Stimulated activated memory B cell treated with anti-CD40 and anti-IgM and Interleukin-4, amounts not matched to agents 10 μg/mL and 1 μg/mL and 100 μg/mL, for 72 hours (primary cell): ENCODE results near the gene UBE2H.
"Not testable (repeated sequence)": the region's sequence is repeated elsewhere in the genome, so short reads cannot be mapped to it uniquely, and the experiment has no call there.

Experiments used
- ATAC-seq: fragments of 150-1000 bp; cut with Tn5 transposase; 2 replicates; pipeline ENCODE4 v1.10.0; 2021
- H3K27ac Mint-ChIP-seq: one replicate; pipeline ENCODE4 v1.8.0; 2022; ENCODE audit warnings: mild to moderate bottlenecking, mixed read lengths
- H3K27me3 Mint-ChIP-seq: one replicate; pipeline ENCODE4 v1.8.0; 2022; ENCODE audit warnings: mixed read lengths
- H3K36me3 Mint-ChIP-seq: one replicate; pipeline ENCODE4 v1.8.0; 2022; ENCODE audit warnings: mixed read lengths
- H3K4me1 Mint-ChIP-seq: one replicate; pipeline ENCODE4 v1.8.0; 2022; ENCODE audit warnings: mixed read lengths
- H3K4me3 Mint-ChIP-seq: one replicate; pipeline ENCODE4 v1.8.0; 2022; ENCODE audit warnings: mild to moderate bottlenecking, moderate library complexity, mixed read lengths
- H3K9me3 Mint-ChIP-seq: one replicate; pipeline ENCODE4 v1.8.0; 2022; ENCODE audit warnings: mixed read lengths

Gene UBE2H

GRCh38 chr7:129903935-129904334, 48.8 kb downstream of the UBE2H start:
- H3K27ac Mint-ChIP-seq, result peak overlapping the region; percentile 31
- peak; percentile 96 for ATAC-seq
- H3K27me3 Mint-ChIP-seq, result no peaks in the 10 kb centered on the region
- H3K9me3 Mint-ChIP-seq, result peaks cover 2% of the 10 kb centered on the region
- H3K4me3 Mint-ChIP-seq, result no peak overlapping the region
- H3K36me3 Mint-ChIP-seq, result peaks cover 45% of the 10 kb centered on the region
- peaks cover 61% of the 10 kb centered on the region for H3K4me1 Mint-ChIP-seq

- peaks cover 2% of the 10 kb centered on the region for H3K9me3 Mint-ChIP-seq
- H3K4me3 Mint-ChIP-seq, result no peak overlapping the region
- H3K4me1 Mint-ChIP-seq, result peaks cover 59% of the 10 kb centered on the region
- peaks cover 39% of the 10 kb centered on the region for H3K36me3 Mint-ChIP-seq
- no peak for ATAC-seq
- no peaks in the 10 kb centered on the region for H3K27me3 Mint-ChIP-seq
- H3K27ac Mint-ChIP-seq, result no peak overlapping the region
Measured at GRCh38 chr7:129902788-129903422, 49.9 kb downstream of the UBE2H start.

- no peak overlapping the region for H3K4me3 Mint-ChIP-seq
Measured at GRCh38 chr7:129898502-129899160, 54.1 kb downstream of the UBE2H start.

GRCh38 chr7:129898007-129898406, 54.8 kb downstream of the UBE2H start:
- Mint-ChIP-seq H3K9me3 (no peaks in the 10 kb centered on the region), H3K4me3 (no peak overlapping the region), H3K36me3 (peaks cover 13% of the 10 kb centered on the region), H3K27ac (no peak overlapping the region), H3K4me1 (peaks cover 37% of the 10 kb centered on the region), H3K27me3 (no peaks in the 10 kb centered on the region)
- no peak for ATAC-seq

More at GRCh38 chr7:129898502-129899160, 54.1 kb downstream of the UBE2H start:
- Mint-ChIP-seq H3K36me3 (peaks cover 13% of the 10 kb centered on the region), H3K27ac (no peak overlapping the region), H3K9me3 (no peaks in the 10 kb centered on the region), H3K4me1 (peaks cover 34% of the 10 kb centered on the region), H3K27me3 (no peaks in the 10 kb centered on the region)
- no peak for ATAC-seq

GRCh38 chr7:129896568-129897382, 56.0 kb downstream of the UBE2H start:
- Mint-ChIP-seq H3K4me1 (peaks cover 36% of the 10 kb centered on the region), H3K4me3 (no peak overlapping the region), H3K27me3 (no peaks in the 10 kb centered on the region), H3K36me3 (peaks cover 13% of the 10 kb centered on the region), H3K27ac (no peak overlapping the region), H3K9me3 (no peaks in the 10 kb centered on the region)
- ATAC-seq, result no peak

GRCh38 chr7:129894184-129894583, 58.6 kb downstream of the UBE2H start:
- H3K36me3 Mint-ChIP-seq, ATAC-seq, H3K27ac Mint-ChIP-seq: not testable (repeated sequence)

GRCh38 chr7:129890090-129890489, 62.7 kb downstream of the UBE2H start:
- H3K9me3 Mint-ChIP-seq, result no peaks in the 10 kb centered on the region
- no peak for ATAC-seq
- peaks cover 10% of the 10 kb centered on the region for H3K4me1 Mint-ChIP-seq
- no peak overlapping the region for H3K4me3 Mint-ChIP-seq
- no peaks in the 10 kb centered on the region for H3K27me3 Mint-ChIP-seq
- H3K36me3 Mint-ChIP-seq, result no peaks in the 10 kb centered on the region
- no peak overlapping the region for H3K27ac Mint-ChIP-seq

More at GRCh38 chr7:129894184-129894583, 58.6 kb downstream of the UBE2H start:
- peaks cover 28% of the 10 kb centered on the region for H3K4me1 Mint-ChIP-seq
- H3K9me3 Mint-ChIP-seq, H3K4me3 Mint-ChIP-seq, H3K27me3 Mint-ChIP-seq: not testable (repeated sequence)

- no peak overlapping the region for H3K27ac Mint-ChIP-seq
- no peaks in the 10 kb centered on the region for H3K27me3 Mint-ChIP-seq
- no peaks in the 10 kb centered on the region for H3K36me3 Mint-ChIP-seq
- peaks cover 6% of the 10 kb centered on the region for H3K4me1 Mint-ChIP-seq
- ATAC-seq, result no peak
- H3K4me3 Mint-ChIP-seq, result no peak overlapping the region
- no peaks in the 10 kb centered on the region for H3K9me3 Mint-ChIP-seq
Measured at GRCh38 chr7:129889133-129889844, 63.5 kb downstream of the UBE2H start.

GRCh38 chr7:129887865-129888264, 64.9 kb downstream of the UBE2H start:
- no peak overlapping the region for H3K27ac Mint-ChIP-seq

GRCh38 chr7:129886818-129887186, 66.0 kb downstream of the UBE2H start:
- H3K9me3 Mint-ChIP-seq, result no peaks in the 10 kb centered on the region
- no peak overlapping the region for H3K27ac Mint-ChIP-seq
- no peak overlapping the region for H3K4me3 Mint-ChIP-seq
- no peak for ATAC-seq
- H3K36me3 Mint-ChIP-seq, result no peaks in the 10 kb centered on the region
- no peaks in the 10 kb centered on the region for H3K27me3 Mint-ChIP-seq
- no peaks in the 10 kb centered on the region for H3K4me1 Mint-ChIP-seq

More at GRCh38 chr7:129887865-129888264, 64.9 kb downstream of the UBE2H start:
- ATAC-seq, result no peak
- no peak overlapping the region for H3K4me3 Mint-ChIP-seq
- no peaks in the 10 kb centered on the region for H3K27me3 Mint-ChIP-seq
- H3K4me1 Mint-ChIP-seq, result no peaks in the 10 kb centered on the region
- H3K36me3 Mint-ChIP-seq, result no peaks in the 10 kb centered on the region
- no peaks in the 10 kb centered on the region for H3K9me3 Mint-ChIP-seq

GRCh38 chr7:129886167-129886817, 66.5 kb downstream of the UBE2H start:
- no peak overlapping the region for H3K4me3 Mint-ChIP-seq
- H3K9me3 Mint-ChIP-seq, result no peaks in the 10 kb centered on the region
- ATAC-seq, result no peak
- H3K4me1 Mint-ChIP-seq, result no peaks in the 10 kb centered on the region
- no peaks in the 10 kb centered on the region for H3K36me3 Mint-ChIP-seq
- H3K27me3 Mint-ChIP-seq, result no peaks in the 10 kb centered on the region
- H3K27ac Mint-ChIP-seq, result no peak overlapping the region

GRCh38 chr7:129884495-129884894, 68.3 kb downstream of the UBE2H start:
- Mint-ChIP-seq H3K27me3 (no peaks in the 10 kb centered on the region), H3K4me1 (no peaks in the 10 kb centered on the region), H3K36me3 (peaks cover 6% of the 10 kb centered on the region), H3K4me3 (no peak overlapping the region), H3K27ac (no peak overlapping the region), H3K9me3 (no peaks in the 10 kb centered on the region)
- ATAC-seq, result no peak

- no peaks in the 10 kb centered on the region for H3K4me1 Mint-ChIP-seq
- peaks cover 18% of the 10 kb centered on the region for H3K36me3 Mint-ChIP-seq
- no peaks in the 10 kb centered on the region for H3K27me3 Mint-ChIP-seq
- ATAC-seq, result no peak
- no peak overlapping the region for H3K27ac Mint-ChIP-seq
- H3K4me3 Mint-ChIP-seq, result no peak overlapping the region
- H3K9me3 Mint-ChIP-seq, result no peaks in the 10 kb centered on the region
Measured at GRCh38 chr7:129883151-129883550, 69.6 kb downstream of the UBE2H start.

- peaks cover 24% of the 10 kb centered on the region for H3K36me3 Mint-ChIP-seq
- ATAC-seq, result no peak
- no peaks in the 10 kb centered on the region for H3K27me3 Mint-ChIP-seq
- H3K4me1 Mint-ChIP-seq, result no peaks in the 10 kb centered on the region
- H3K4me3 Mint-ChIP-seq, result no peak overlapping the region
- no peaks in the 10 kb centered on the region for H3K9me3 Mint-ChIP-seq
- no peak overlapping the region for H3K27ac Mint-ChIP-seq
Measured at GRCh38 chr7:129882531-129882930, 70.2 kb downstream of the UBE2H start.
